ENCODE results near the gene CRIM1. TPM values are rescaled to one million over a fixed set of nuclear protein-coding genes. Genes with fewer than 3 reads are reported as not detected.

The CRIM1 gene
- total RNA-seq, 1 experiment from 2014 or later, result 27.6 TPM

DNA sequence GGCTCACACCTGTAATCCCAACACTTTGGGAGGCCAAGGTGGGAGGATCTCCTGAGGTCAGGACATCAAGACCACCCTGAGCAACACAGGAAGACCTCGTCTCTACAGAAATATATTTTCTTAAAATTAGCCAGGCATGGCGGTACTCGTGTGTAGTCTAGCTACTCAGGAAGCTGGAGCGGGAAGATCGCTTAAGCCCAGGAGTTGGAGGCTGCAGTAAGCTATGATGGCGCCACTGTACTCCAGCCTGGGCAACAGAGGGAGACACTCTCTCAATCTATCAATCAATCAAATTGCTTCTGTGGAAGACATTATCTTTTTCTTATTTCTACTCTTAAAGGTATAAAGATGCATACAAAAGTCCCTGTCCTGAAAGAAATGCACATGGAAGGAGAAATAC lies 231.1 kb downstream of the CRIM1 start:
- Histone ChIP-seq H3K79me1 (ENCODE audit: insufficient read depth, low read depth, low read length, poor library complexity, severe bottlenecking) (no peaks in the 10 kb centered on the region), H2AFZ (ENCODE audit: low read length) (no peak overlapping the region), H2BK20ac (ENCODE audit: low read depth, low read length, poor library complexity, severe bottlenecking) (no peak overlapping the region), H4K5ac (ENCODE audit: insufficient read length, low read depth, low read length) (no peak overlapping the region), H3K23me2 (ENCODE audit: insufficient read length, low read depth, low read length, poor library complexity, severe bottlenecking) (no peaks in the 10 kb centered on the region), H3K4ac (ENCODE audit: low read depth, low read length) (no peak overlapping the region), H2BK12ac (ENCODE audit: insufficient read length, low read depth, low read length) (no peak overlapping the region), H3K14ac (ENCODE audit: insufficient read depth, low read length) (no peak overlapping the region), H3K9me3 (ENCODE audit: control insufficient read depth, low read depth, low read length) (no peaks in the 10 kb centered on the region), H3K27me3 (ENCODE audit: insufficient read depth, low read length) (no peaks in the 10 kb centered on the region), H3K4me2 (ENCODE audit: insufficient read depth, insufficient read length, low read length) (no peak overlapping the region), H4K20me1 (ENCODE audit: control insufficient read depth, insufficient read depth, insufficient read length) (no peaks in the 10 kb centered on the region), H3K9ac (ENCODE audit: extremely low read depth, insufficient read length, low read length) (no peak overlapping the region), H3K23ac (ENCODE audit: insufficient read length, low read depth, low read length) (no peak overlapping the region), H4K8ac (replicated peaks; ENCODE audit: insufficient read length, low read depth, low read length) (no peak overlapping the region), H3K56ac (ENCODE audit: insufficient read length, low read depth, low read length) (no peak overlapping the region), H3K18ac (ENCODE audit: insufficient read length, low read depth, low read length) (no peak overlapping the region), H4K91ac (ENCODE audit: insufficient read length, low read depth, low read length) (no peak overlapping the region), H2BK15ac (ENCODE audit: low read depth, low read length) (no peak overlapping the region), H2BK120ac (ENCODE audit: low read depth, low read length, poor library complexity, severe bottlenecking) (no peak overlapping the region), H3K79me2 (ENCODE audit: insufficient read depth, low read length) (peaks cover 2% of the 10 kb centered on the region; the same call in 1 of the 2 replicates), H3K27ac (ENCODE audit: insufficient read length, low read depth, low read length) (no peak overlapping the region), H2AK5ac (ENCODE audit: insufficient read length, low read length) (no peak overlapping the region), H2BK5ac (ENCODE audit: insufficient read length, low read length) (no peak overlapping the region), H3K4me1 (ENCODE audit: insufficient read depth, low read length) (no peaks in the 10 kb centered on the region), H3T11ph (ENCODE audit: low read length) (no peak overlapping the region)
- Mint-ChIP-seq H3K27me3 (ENCODE audit: low read depth) (no peaks in the 10 kb centered on the region), H3K27ac (no peak overlapping the region), H3K9me3 (no peaks in the 10 kb centered on the region), H3K36me3 (ENCODE audit: insufficient read depth in 1 of 3, low read depth in 3 of 3) (peaks cover 10 to 60% (median 43%) of the 10 kb centered on the region in 3 experiments; a peak in 6 of 7 replicates), H3K4me3 (no peak overlapping the region), H3K4me1 (peaks cover 0 to 4% of the 10 kb centered on the region in 2 experiments; a peak in 1 of 4 replicates)
- WGBS (ENCODE audit: extremely low coverage, insufficient read length, low lambda C conversion rate), result no CpG with 5 or more reads among the region's 6 CpGs
- TF ChIP-seq, protein P1, sequence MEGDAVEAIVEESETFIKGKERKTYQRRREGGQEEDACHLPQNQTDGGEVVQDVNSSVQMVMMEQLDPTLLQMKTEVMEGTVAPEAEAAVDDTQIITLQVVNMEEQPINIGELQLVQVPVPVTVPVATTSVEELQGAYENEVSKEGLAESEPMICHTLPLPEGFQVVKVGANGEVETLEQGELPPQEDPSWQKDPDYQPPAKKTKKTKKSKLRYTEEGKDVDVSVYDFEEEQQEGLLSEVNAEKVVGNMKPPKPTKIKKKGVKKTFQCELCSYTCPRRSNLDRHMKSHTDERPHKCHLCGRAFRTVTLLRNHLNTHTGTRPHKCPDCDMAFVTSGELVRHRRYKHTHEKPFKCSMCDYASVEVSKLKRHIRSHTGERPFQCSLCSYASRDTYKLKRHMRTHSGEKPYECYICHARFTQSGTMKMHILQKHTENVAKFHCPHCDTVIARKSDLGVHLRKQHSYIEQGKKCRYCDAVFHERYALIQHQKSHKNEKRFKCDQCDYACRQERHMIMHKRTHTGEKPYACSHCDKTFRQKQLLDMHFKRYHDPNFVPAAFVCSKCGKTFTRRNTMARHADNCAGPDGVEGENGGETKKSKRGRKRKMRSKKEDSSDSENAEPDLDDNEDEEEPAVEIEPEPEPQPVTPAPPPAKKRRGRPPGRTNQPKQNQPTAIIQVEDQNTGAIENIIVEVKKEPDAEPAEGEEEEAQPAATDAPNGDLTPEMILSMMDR (conservative IDR thresholded peaks at IDR 0.05), result no peak
- DNase-seq, result no peak
